Neural progenitor cell (in vitro differentiated cells): Measurements from ENCODE around the gene PTCH1.

Experiments used
- EZH2 ChIP-seq: fragments of 200-600 bp; sonication (generic); IDR thresholded peaks from 2 replicates; pipeline ENCODE4 v1.6.1; 2017; ENCODE audit warnings: antibody characterized with exemption, mild to moderate bottlenecking, moderate library complexity
- TF ChIP-seq, protein P1 (sequence below): fragments of 200-600 bp; sonication (generic); IDR thresholded peaks from 2 replicates; pipeline ENCODE4 v1.5.1; 2017; ENCODE audit warnings: antibody characterized with exemption, mild to moderate bottlenecking

DNA sequence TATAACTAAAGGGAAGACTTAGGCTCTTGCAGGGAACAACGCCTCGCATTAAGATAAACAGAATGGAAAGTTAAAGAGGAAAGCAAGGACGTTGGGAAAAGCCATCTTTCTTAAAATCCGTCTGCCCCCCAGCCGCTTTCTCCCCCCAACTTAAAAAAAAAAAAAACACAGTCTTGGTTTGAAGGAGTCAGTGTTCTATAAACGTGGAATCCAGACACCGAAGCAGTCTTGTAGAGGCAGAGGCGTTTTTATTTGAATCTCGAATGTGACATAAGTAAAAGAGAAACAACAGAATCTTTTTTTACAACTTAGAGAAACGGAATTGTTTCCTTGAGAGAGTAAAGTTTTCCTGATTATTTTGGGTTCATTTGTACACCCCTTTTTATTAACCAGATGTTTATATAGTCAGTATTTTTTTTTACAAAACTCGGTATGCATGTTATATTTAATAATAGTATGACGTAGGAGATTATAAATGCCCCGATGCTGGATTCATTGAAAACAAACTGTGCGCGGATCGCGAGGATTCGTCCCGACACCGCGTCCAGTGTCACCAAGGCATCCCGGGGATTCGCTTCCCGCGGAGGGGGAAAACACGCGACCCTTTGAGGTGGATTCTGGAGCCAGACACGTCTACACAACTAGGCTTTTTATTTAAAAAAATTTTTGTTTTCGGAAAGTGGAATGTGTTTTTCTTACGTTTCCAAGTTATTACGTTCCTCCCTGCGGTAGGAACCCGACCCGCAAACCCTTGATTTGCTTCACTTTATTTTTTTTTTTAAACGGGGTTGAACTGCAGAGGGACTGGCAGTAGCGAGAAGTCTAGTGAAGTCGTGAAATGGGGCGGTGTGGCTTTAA, 6.7 kb downstream of the PTCH1 start:
- TF ChIP-seq, protein P1, sequence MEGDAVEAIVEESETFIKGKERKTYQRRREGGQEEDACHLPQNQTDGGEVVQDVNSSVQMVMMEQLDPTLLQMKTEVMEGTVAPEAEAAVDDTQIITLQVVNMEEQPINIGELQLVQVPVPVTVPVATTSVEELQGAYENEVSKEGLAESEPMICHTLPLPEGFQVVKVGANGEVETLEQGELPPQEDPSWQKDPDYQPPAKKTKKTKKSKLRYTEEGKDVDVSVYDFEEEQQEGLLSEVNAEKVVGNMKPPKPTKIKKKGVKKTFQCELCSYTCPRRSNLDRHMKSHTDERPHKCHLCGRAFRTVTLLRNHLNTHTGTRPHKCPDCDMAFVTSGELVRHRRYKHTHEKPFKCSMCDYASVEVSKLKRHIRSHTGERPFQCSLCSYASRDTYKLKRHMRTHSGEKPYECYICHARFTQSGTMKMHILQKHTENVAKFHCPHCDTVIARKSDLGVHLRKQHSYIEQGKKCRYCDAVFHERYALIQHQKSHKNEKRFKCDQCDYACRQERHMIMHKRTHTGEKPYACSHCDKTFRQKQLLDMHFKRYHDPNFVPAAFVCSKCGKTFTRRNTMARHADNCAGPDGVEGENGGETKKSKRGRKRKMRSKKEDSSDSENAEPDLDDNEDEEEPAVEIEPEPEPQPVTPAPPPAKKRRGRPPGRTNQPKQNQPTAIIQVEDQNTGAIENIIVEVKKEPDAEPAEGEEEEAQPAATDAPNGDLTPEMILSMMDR = no peak
- TF ChIP-seq EZH2 = no peak
